Measurements from ENCODE around the gene PSMC2. TPM values are rescaled to one million over a fixed set of nuclear protein-coding genes. Genes with fewer than 3 reads are reported as not detected.
A peak's percentile ranks its signal among the peaks of the same experiment; 100 is the strongest.

PSMC2 gene
- polyA plus RNA-seq, 2 of the 4 experiments (the other 2 are of a cell fraction): 252 to 287 TPM

DNA sequence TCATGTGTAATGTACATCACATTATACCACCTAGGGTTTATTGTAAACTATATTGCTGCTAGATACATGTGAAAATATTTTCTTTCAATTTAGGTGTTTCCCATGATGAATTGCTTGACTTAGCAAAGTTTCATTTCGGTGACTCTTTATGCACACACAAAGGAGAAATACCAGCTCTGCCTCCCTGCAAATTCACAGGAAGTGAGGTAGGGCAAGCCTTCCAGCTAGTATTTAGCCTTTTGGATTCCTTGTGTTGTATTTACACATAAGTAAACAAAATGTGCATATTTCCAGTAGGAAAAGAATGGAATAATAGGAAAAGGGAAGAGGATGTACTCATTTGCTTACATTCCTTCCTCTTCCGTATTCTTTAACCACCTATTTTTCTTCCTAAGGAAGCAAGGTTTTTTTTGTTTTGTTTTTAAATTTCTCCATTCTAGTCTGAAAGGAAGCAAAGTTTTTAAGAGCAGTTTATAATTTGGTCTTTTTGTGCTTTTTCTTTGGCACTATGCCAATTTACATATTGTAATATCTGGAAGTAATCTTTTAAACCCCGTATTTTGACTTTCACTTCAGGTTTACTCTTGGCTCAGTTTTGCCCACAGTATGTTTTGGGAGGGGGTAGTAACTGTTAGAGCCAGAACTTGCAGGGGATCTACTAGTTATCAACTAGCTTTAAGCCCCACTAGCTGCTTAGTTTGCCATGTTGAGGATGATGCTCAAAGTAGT, 39.8 kb upstream of the PSMC2 start:
- Histone ChIP-seq H3K9me3 (no peaks in the 10 kb centered on the region), H3K27ac (no peak overlapping the region), H3K4me1 (no peaks in the 10 kb centered on the region), H3K4me3 (no peak overlapping the region), H3K4me2 (no peak overlapping the region)
- ATAC-seq: peak; percentile 39 to 49; a peak in 3 of 6 replicates
- TF ChIP-seq MAFK (IDR thresholded peaks at IDR 0.05; ENCODE audit: partially characterized antibody) (no peak), ZFP36 (IDR thresholded peaks at IDR 0.05; ENCODE audit: borderline replicate concordance, partially characterized antibody) (no peak), MAZ (IDR thresholded peaks at IDR 0.05; ENCODE audit: borderline replicate concordance, low read depth, low read length) (no peak), SREBF2 (IDR thresholded peaks at IDR 0.05) (no peak)
- TF ChIP-seq, protein P1, sequence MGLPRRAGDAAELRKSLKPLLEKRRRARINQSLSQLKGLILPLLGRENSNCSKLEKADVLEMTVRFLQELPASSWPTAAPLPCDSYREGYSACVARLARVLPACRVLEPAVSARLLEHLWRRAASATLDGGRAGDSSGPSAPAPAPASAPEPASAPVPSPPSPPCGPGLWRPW (IDR thresholded peaks at IDR 0.05): no peak
- ChIA-PET CTCF (interaction anchor here (1.1 kb wide), 1 partner anchor 10 kb away, joined by 5 read pairs; the partner anchor contains the start of gene PMPCB), POLR2A (no interaction called here)
- DNase-seq (ENCODE audit: low read depth in 1 of 2, low spot score in 1 of 2): no peak
- 84% methylated on average over 3 of the region's 3 CpGs for WGBS (ENCODE audit: missing lambda C conversion rate)
- FAIRE-seq: no peak

- POLR2A ChIA-PET: no interaction called here
Measured at GRCh38 chr7:103314852-103315251, 32.6 kb upstream of the PSMC2 start.

More at GRCh38 chr7:103314852-103315251, 32.6 kb upstream of the PSMC2 start:
- no peak overlapping the region for H3K27ac ChIP-seq
- H3K9me3 ChIP-seq: no peaks in the 10 kb centered on the region
- FAIRE-seq: no peak
- no peak overlapping the region for H3K4me3 ChIP-seq
- TF ChIP-seq, protein P1 (IDR thresholded peaks at IDR 0.05): no peak
- TF ChIP-seq HOXA7 (CRISPR knock-in tag; IDR thresholded peaks at IDR 0.05) (no peak), CTCF (IDR thresholded peaks at IDR 0.05) (no peak), PHF8 (IDR thresholded peaks at IDR 0.05; ENCODE audit: borderline replicate concordance, low read depth) (no peak), HOXB5 (CRISPR knock-in tag; IDR thresholded peaks at IDR 0.05) (no peak), FOXS1 (CRISPR knock-in tag; IDR thresholded peaks at IDR 0.05) (no peak), CHD4 (IDR thresholded peaks at IDR 0.05; ENCODE audit: borderline replicate concordance) (no peak), HDAC2 (IDR thresholded peaks at IDR 0.05) (no peak), TFCP2L1 (CRISPR knock-in tag; IDR thresholded peaks at IDR 0.05) (no peak)
- TF ChIP-seq, protein P2, sequence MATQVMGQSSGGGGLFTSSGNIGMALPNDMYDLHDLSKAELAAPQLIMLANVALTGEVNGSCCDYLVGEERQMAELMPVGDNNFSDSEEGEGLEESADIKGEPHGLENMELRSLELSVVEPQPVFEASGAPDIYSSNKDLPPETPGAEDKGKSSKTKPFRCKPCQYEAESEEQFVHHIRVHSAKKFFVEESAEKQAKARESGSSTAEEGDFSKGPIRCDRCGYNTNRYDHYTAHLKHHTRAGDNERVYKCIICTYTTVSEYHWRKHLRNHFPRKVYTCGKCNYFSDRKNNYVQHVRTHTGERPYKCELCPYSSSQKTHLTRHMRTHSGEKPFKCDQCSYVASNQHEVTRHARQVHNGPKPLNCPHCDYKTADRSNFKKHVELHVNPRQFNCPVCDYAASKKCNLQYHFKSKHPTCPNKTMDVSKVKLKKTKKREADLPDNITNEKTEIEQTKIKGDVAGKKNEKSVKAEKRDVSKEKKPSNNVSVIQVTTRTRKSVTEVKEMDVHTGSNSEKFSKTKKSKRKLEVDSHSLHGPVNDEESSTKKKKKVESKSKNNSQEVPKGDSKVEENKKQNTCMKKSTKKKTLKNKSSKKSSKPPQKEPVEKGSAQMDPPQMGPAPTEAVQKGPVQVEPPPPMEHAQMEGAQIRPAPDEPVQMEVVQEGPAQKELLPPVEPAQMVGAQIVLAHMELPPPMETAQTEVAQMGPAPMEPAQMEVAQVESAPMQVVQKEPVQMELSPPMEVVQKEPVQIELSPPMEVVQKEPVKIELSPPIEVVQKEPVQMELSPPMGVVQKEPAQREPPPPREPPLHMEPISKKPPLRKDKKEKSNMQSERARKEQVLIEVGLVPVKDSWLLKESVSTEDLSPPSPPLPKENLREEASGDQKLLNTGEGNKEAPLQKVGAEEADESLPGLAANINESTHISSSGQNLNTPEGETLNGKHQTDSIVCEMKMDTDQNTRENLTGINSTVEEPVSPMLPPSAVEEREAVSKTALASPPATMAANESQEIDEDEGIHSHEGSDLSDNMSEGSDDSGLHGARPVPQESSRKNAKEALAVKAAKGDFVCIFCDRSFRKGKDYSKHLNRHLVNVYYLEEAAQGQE (IDR thresholded peaks at IDR 0.05): no peak
- WGBS (ENCODE audit: missing lambda C conversion rate): 89% methylated on average over 2 of the region's 2 CpGs
- no peaks in the 10 kb centered on the region for H3K4me1 ChIP-seq
- CTCF ChIA-PET: interaction anchor here (1.2 kb wide), 1 partner anchor 17 kb away, joined by 3 read pairs; the partner anchor contains the start of gene PMPCB
- DNase-seq (ENCODE audit: low read depth in 1 of 2, low spot score in 1 of 2): no peak
- no peak overlapping the region for H3K4me2 ChIP-seq
- no peak for ATAC-seq

Data from A549 (cell line).